Activated naive CD8-positive, alpha-beta T cell treated with anti-CD3 and anti-CD28 coated beads for 36 hours (primary cell): ENCODE data around the gene PRKAG3. TPM values are rescaled to one million over a fixed set of nuclear protein-coding genes. Genes with fewer than 3 reads are reported as not detected.
A peak's percentile ranks its signal among the peaks of the same experiment; 100 is the strongest.
"Not testable (repeated sequence)": the region's sequence is repeated elsewhere in the genome, so short reads cannot be mapped to it uniquely, and the experiment has no call there.

ENCODE experiments used
- DNase-seq: peaks from one replicate; pipeline ENCODE4 v3.0.0; 2021
- H3K27ac Mint-ChIP-seq: one replicate; pipeline ENCODE4 v1.8.0; 2022; ENCODE audit warnings: mild to moderate bottlenecking, moderate library complexity, mixed read lengths
- H3K27me3 Mint-ChIP-seq: one replicate; pipeline ENCODE4 v1.8.0; 2022; ENCODE audit warnings: mild to moderate bottlenecking, mixed read lengths
- H3K36me3 Mint-ChIP-seq: one replicate; pipeline ENCODE4 v1.8.0; 2021; ENCODE audit warnings: mild to moderate bottlenecking, mixed read lengths
- H3K4me1 Mint-ChIP-seq: one replicate; pipeline ENCODE4 v1.8.0; 2021; ENCODE audit warnings: mixed read lengths
- H3K4me3 Mint-ChIP-seq: one replicate; pipeline ENCODE4 v1.8.0; 2022; ENCODE audit warnings: mild to moderate bottlenecking, moderate library complexity, mixed read lengths
- H3K9me3 Mint-ChIP-seq: one replicate; pipeline ENCODE4 v1.8.0; 2022; ENCODE audit warnings: mixed read lengths
- total RNA-seq, 2 experiments: library from RNA; stranded (reverse); gene quantifications; one replicate each; pipeline ENCODE4 v1.2.3, GENCODE V29; 2021

PRKAG3 gene
- total RNA-seq, 2 experiments from 2014 or later = not detected

- H3K27me3 Mint-ChIP-seq = peaks cover 93% of the 10 kb centered on the region
- no peak for DNase-seq
- H3K4me3 Mint-ChIP-seq = no peak overlapping the region
- H3K9me3 Mint-ChIP-seq = no peaks in the 10 kb centered on the region
- peaks cover 15% of the 10 kb centered on the region for H3K4me1 Mint-ChIP-seq
- H3K27ac Mint-ChIP-seq = no peak overlapping the region
- H3K36me3 Mint-ChIP-seq = no peaks in the 10 kb centered on the region
Measured at GRCh38 chr2:218857371-218858137, 26.0 kb upstream of the PRKAG3 start.

- DNase-seq = no peak
- peaks cover 15% of the 10 kb centered on the region for H3K4me1 Mint-ChIP-seq
- H3K4me3 Mint-ChIP-seq = no peak overlapping the region
- no peaks in the 10 kb centered on the region for H3K36me3 Mint-ChIP-seq
- no peak overlapping the region for H3K27ac Mint-ChIP-seq
- H3K27me3 Mint-ChIP-seq = peaks cover 89% of the 10 kb centered on the region
- H3K9me3 Mint-ChIP-seq = no peaks in the 10 kb centered on the region
Measured at GRCh38 chr2:218856896-218857243, 25.3 kb upstream of the PRKAG3 start.

GRCh38 chr2:218856167-218856895, 24.7 kb upstream of the PRKAG3 start:
- H3K27ac Mint-ChIP-seq = no peak overlapping the region
- H3K9me3 Mint-ChIP-seq = no peaks in the 10 kb centered on the region
- H3K4me3 Mint-ChIP-seq = no peak overlapping the region
- peaks cover 13% of the 10 kb centered on the region for H3K4me1 Mint-ChIP-seq
- H3K27me3 Mint-ChIP-seq = peaks cover 89% of the 10 kb centered on the region
- no peak for DNase-seq
- H3K36me3 Mint-ChIP-seq = no peaks in the 10 kb centered on the region

- Mint-ChIP-seq H3K4me3 (no peak overlapping the region), H3K27me3 (peaks cover 89% of the 10 kb centered on the region), H3K4me1 (peaks cover 9% of the 10 kb centered on the region), H3K36me3 (no peaks in the 10 kb centered on the region), H3K9me3 (no peaks in the 10 kb centered on the region), H3K27ac (no peak overlapping the region)
- DNase-seq = no peak
Measured at GRCh38 chr2:218855305-218856166, 23.9 kb upstream of the PRKAG3 start.

GRCh38 chr2:218854860-218855259, 23.3 kb upstream of the PRKAG3 start:
- Mint-ChIP-seq H3K27ac (no peak overlapping the region), H3K4me1 (peaks cover 3% of the 10 kb centered on the region), H3K36me3 (no peaks in the 10 kb centered on the region), H3K9me3 (no peaks in the 10 kb centered on the region), H3K4me3 (no peak overlapping the region), H3K27me3 (peaks cover 88% of the 10 kb centered on the region)
- no peak for DNase-seq

- Mint-ChIP-seq H3K9me3 (no peaks in the 10 kb centered on the region), H3K4me3 (no peak overlapping the region), H3K4me1 (peaks cover 3% of the 10 kb centered on the region), H3K27ac (no peak overlapping the region), H3K27me3 (peaks cover 82% of the 10 kb centered on the region), H3K36me3 (no peaks in the 10 kb centered on the region)
- no peak for DNase-seq
Measured at GRCh38 chr2:218853766-218854165, 22.2 kb upstream of the PRKAG3 start.

GRCh38 chr2:218852911-218853667, 21.5 kb upstream of the PRKAG3 start:
- Mint-ChIP-seq H3K27ac (no peak overlapping the region), H3K27me3 (peaks cover 75% of the 10 kb centered on the region), H3K4me1 (peaks cover 3% of the 10 kb centered on the region), H3K36me3 (no peaks in the 10 kb centered on the region), H3K4me3 (no peak overlapping the region), H3K9me3 (no peaks in the 10 kb centered on the region)
- DNase-seq = peak; percentile 45

GRCh38 chr2:218851286-218851685, 19.7 kb upstream of the PRKAG3 start:
- peaks cover 64% of the 10 kb centered on the region for H3K27me3 Mint-ChIP-seq
- H3K9me3 Mint-ChIP-seq = no peaks in the 10 kb centered on the region
- DNase-seq = no peak
- H3K36me3 Mint-ChIP-seq = no peaks in the 10 kb centered on the region
- H3K4me3 Mint-ChIP-seq = no peak overlapping the region
- no peaks in the 10 kb centered on the region for H3K4me1 Mint-ChIP-seq
- no peak overlapping the region for H3K27ac Mint-ChIP-seq

- Mint-ChIP-seq H3K27me3 (peaks cover 59% of the 10 kb centered on the region), H3K27ac (no peak overlapping the region), H3K4me3 (no peak overlapping the region), H3K36me3 (no peaks in the 10 kb centered on the region), H3K4me1 (no peaks in the 10 kb centered on the region), H3K9me3 (no peaks in the 10 kb centered on the region)
- no peak for DNase-seq
Measured at GRCh38 chr2:218850796-218851195, 19.2 kb upstream of the PRKAG3 start.

GRCh38 chr2:218849721-218850120, 18.1 kb upstream of the PRKAG3 start:
- Mint-ChIP-seq H3K36me3 (no peaks in the 10 kb centered on the region), H3K9me3 (no peaks in the 10 kb centered on the region), H3K4me1 (no peaks in the 10 kb centered on the region), H3K27ac (no peak overlapping the region), H3K27me3 (peaks cover 48% of the 10 kb centered on the region), H3K4me3 (no peak overlapping the region)
- no peak for DNase-seq

- not testable (repeated sequence) for DNase-seq
Measured at GRCh38 chr2:218846963-218847362, 15.4 kb upstream of the PRKAG3 start.

GRCh38 chr2:218844334-218844733, 12.7 kb upstream of the PRKAG3 start:
- H3K27me3 Mint-ChIP-seq = peaks cover 43% of the 10 kb centered on the region
- not testable (repeated sequence) for H3K27ac Mint-ChIP-seq, H3K4me1 Mint-ChIP-seq, H3K36me3 Mint-ChIP-seq, H3K9me3 Mint-ChIP-seq, H3K4me3 Mint-ChIP-seq, DNase-seq

More at GRCh38 chr2:218846963-218847362, 15.4 kb upstream of the PRKAG3 start:
- H3K27me3 Mint-ChIP-seq = peaks cover 42% of the 10 kb centered on the region
- H3K4me3 Mint-ChIP-seq, H3K36me3 Mint-ChIP-seq, H3K4me1 Mint-ChIP-seq, H3K9me3 Mint-ChIP-seq, H3K27ac Mint-ChIP-seq: not testable (repeated sequence)

GRCh38 chr2:218839888-218840287, 8.3 kb upstream of the PRKAG3 start:
- H3K36me3 Mint-ChIP-seq = no peaks in the 10 kb centered on the region
- peaks cover 16% of the 10 kb centered on the region for H3K9me3 Mint-ChIP-seq
- no peak for DNase-seq
- peaks cover 61% of the 10 kb centered on the region for H3K27me3 Mint-ChIP-seq
- no peaks in the 10 kb centered on the region for H3K4me1 Mint-ChIP-seq
- no peak overlapping the region for H3K4me3 Mint-ChIP-seq
- no peak overlapping the region for H3K27ac Mint-ChIP-seq

- Mint-ChIP-seq H3K36me3 (no peaks in the 10 kb centered on the region), H3K27me3 (peaks cover 63% of the 10 kb centered on the region), H3K27ac (no peak overlapping the region), H3K4me3 (no peak overlapping the region), H3K9me3 (peaks cover 16% of the 10 kb centered on the region), H3K4me1 (no peaks in the 10 kb centered on the region)
- no peak for DNase-seq
Measured at GRCh38 chr2:218839430-218839829, 7.8 kb upstream of the PRKAG3 start.
